HEK293T (cell line): ENCODE data around the gene FOXL1.

ENCODE experiments used
- ARNT ChIP-seq: fragments of 450-650 bp; IDR thresholded peaks from 2 replicates; pipeline ENCODE4 v1.6.1; 2017; ENCODE audit warnings: mild to moderate bottlenecking
- BHLHE40 ChIP-seq: fragments of 450-650 bp; IDR thresholded peaks from 2 replicates; pipeline ENCODE4 v1.6.1; 2016; ENCODE audit warnings: mild to moderate bottlenecking, moderate library complexity, borderline replicate concordance
- CTBP1 ChIP-seq: fragments of 450-650 bp; IDR thresholded peaks from 2 replicates; pipeline ENCODE4 v1.6.1; 2016; ENCODE audit warnings: borderline replicate concordance
- FOXA1 ChIP-seq: fragments of 450-650 bp; IDR thresholded peaks from 2 replicates; pipeline ENCODE4 v1.6.1; 2016; ENCODE audit warnings: mild to moderate bottlenecking
- NFRKB ChIP-seq: fragments of 450-650 bp; IDR thresholded peaks from 2 replicates; pipeline ENCODE4 v1.6.1; 2016; ENCODE audit warnings: mild to moderate bottlenecking, moderate library complexity
- SP1 ChIP-seq: fragments of 450-650 bp; IDR thresholded peaks from 2 replicates; pipeline ENCODE4 v1.6.1; 2017
- TF ChIP-seq, protein P1 (sequence below): fragments of 450-650 bp; IDR thresholded peaks from 2 replicates; pipeline ENCODE4 v1.6.1; 2016

- TF ChIP-seq CTBP1: no peak
- TF ChIP-seq, protein P1, sequence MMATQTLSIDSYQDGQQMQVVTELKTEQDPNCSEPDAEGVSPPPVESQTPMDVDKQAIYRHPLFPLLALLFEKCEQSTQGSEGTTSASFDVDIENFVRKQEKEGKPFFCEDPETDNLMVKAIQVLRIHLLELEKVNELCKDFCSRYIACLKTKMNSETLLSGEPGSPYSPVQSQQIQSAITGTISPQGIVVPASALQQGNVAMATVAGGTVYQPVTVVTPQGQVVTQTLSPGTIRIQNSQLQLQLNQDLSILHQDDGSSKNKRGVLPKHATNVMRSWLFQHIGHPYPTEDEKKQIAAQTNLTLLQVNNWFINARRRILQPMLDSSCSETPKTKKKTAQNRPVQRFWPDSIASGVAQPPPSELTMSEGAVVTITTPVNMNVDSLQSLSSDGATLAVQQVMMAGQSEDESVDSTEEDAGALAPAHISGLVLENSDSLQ: no peak
- no peak for TF ChIP-seq BHLHE40
- no peak for TF ChIP-seq ARNT
- TF ChIP-seq SP1: no peak
- TF ChIP-seq FOXA1: no peak
- TF ChIP-seq NFRKB: no peak
These were observed 43.4 kb upstream of the FOXL1 start for GRCh38 chr16:86534779-86535615.
